ENCODE data around the gene TLN1.
A peak's percentile ranks its signal among the peaks of the same experiment; 100 is the strongest.

Gene TLN1

GRCh38 chr9:35732185-35732799 is at the start of gene TLN1, which contains the start of gene CREB3:
TLN1 (minus strand) TSS chr9:35732195; CDS start chr9:35725694, 6,501 bp downstream.
CREB3 (plus strand) TSS chr9:35732666; CDS start chr9:35732773, 107 bp downstream.
- DNase-seq (ENCODE audit: low spot score) = peak; percentile 96

GRCh38 chr9:35781066-35781465 is 49.1 kb upstream of the TLN1 start:
- DNase-seq (ENCODE audit: low spot score) = no peak

- DNase-seq (ENCODE audit: low spot score) = no peak
Measured at GRCh38 chr9:35778496-35778895, 46.5 kb upstream of the TLN1 start.

- no peak for DNase-seq (ENCODE audit: low spot score)
Measured at GRCh38 chr9:35776018-35776417, 44.0 kb upstream of the TLN1 start.

- DNase-seq (ENCODE audit: low spot score) = no peak
Measured at GRCh38 chr9:35774907-35775635, 43.1 kb upstream of the TLN1 start.

GRCh38 chr9:35771943-35772342 is 39.9 kb upstream of the TLN1 start:
- no peak for DNase-seq (ENCODE audit: low spot score)

GRCh38 chr9:35771534-35771933 is 39.5 kb upstream of the TLN1 start:
- no peak for DNase-seq (ENCODE audit: low spot score)

- DNase-seq (ENCODE audit: low spot score) = no peak
Measured at GRCh38 chr9:35771075-35771433, 39.1 kb upstream of the TLN1 start.

GRCh38 chr9:35769763-35770162 is 37.8 kb upstream of the TLN1 start:
- DNase-seq (ENCODE audit: low spot score) = no peak

GRCh38 chr9:35767458-35767857 is 35.5 kb upstream of the TLN1 start:
- DNase-seq (ENCODE audit: low spot score) = no peak

GRCh38 chr9:35766997-35767396 is 35.0 kb upstream of the TLN1 start:
- DNase-seq (ENCODE audit: low spot score) = no peak

GRCh38 chr9:35763803-35764202 is 31.8 kb upstream of the TLN1 start:
- no peak for DNase-seq (ENCODE audit: low spot score)

- no peak for DNase-seq (ENCODE audit: low spot score)
Measured at GRCh38 chr9:35763181-35763580, 31.2 kb upstream of the TLN1 start.

GRCh38 chr9:35760651-35761050 is 28.7 kb upstream of the TLN1 start:
- DNase-seq (ENCODE audit: low spot score) = no peak

GRCh38 chr9:35759795-35760194 is 27.8 kb upstream of the TLN1 start:
- no peak for DNase-seq (ENCODE audit: low spot score)

GRCh38 chr9:35758475-35759050 is 26.6 kb upstream of the TLN1 start:
- DNase-seq (ENCODE audit: low spot score) = no peak

GRCh38 chr9:35757892-35758275 is 25.9 kb upstream of the TLN1 start:
- no peak for DNase-seq (ENCODE audit: low spot score)

GRCh38 chr9:35757226-35757891 is 25.4 kb upstream of the TLN1 start:
- DNase-seq (ENCODE audit: low spot score) = peak; percentile 65

- peak; percentile 86 for DNase-seq (ENCODE audit: low spot score)
Measured at GRCh38 chr9:35756275-35757225, 24.6 kb upstream of the TLN1 start.

- no peak for DNase-seq (ENCODE audit: low spot score)
Measured at GRCh38 chr9:35755071-35755470, 23.1 kb upstream of the TLN1 start.

- no peak for DNase-seq (ENCODE audit: low spot score)
Measured at GRCh38 chr9:35754264-35754663, 22.3 kb upstream of the TLN1 start, which contains the start of gene MSMP. MSMP (minus strand) TSS chr9:35754276; CDS start chr9:35754129, 147 bp downstream.

GRCh38 chr9:35753466-35753865 is 21.5 kb upstream of the TLN1 start:
- DNase-seq (ENCODE audit: low spot score) = no peak

Measured in D341Med (cell line).